K562 (cell line): ENCODE data around the gene C2CD2L. TPM values are rescaled to one million over a fixed set of nuclear protein-coding genes. Genes with fewer than 3 reads are reported as not detected.

Source experiments
- ARNT ChIP-seq, 2 experiments: fragments of 450-650 bp; IDR thresholded peaks; 2 replicates each; pipeline ENCODE4 v1.6.1; 2016; ENCODE audit warnings: mild to moderate bottlenecking in 1 of 2
- CHD2 ChIP-seq: IDR thresholded peaks from 2 replicates; pipeline ENCODE4 v1.6.1; 2011; ENCODE audit warnings: low read depth, low read length
- DMBX1 ChIP-seq: fragments of 250-450 bp; sonication (Bioruptor Pico); IDR thresholded peaks from 2 replicates; pipeline ENCODE4 v1.8.0; 2022; ENCODE audit warnings: inconsistent platforms, mild to moderate bottlenecking, moderate library complexity, borderline replicate concordance
- FOXM1 ChIP-seq, 2 experiments: fragments of 450-650 bp in 1 of 2; sonication (generic) in 1 of 2; formaldehyde crosslinking in 1 of 2; IDR thresholded peaks; 2 replicates each; pipeline versions ENCODE4 v1.6.1 to v1.9.0; 2017 to 2022; ENCODE audit warnings: low read depth in 2 of 2, mild to moderate bottlenecking in 2 of 2, missing genetic modification reagents in 1 of 2, moderate library complexity in 1 of 2
- GABPB2 ChIP-seq: fragments of 250-450 bp; sonication (Bioruptor Pico); conservative IDR thresholded peaks from 2 replicates; pipeline ENCODE4 v1.5.1; 2021; ENCODE audit warnings: mild to moderate bottlenecking
- HNRNPL ChIP-seq: fragments of 200-400 bp; formaldehyde crosslinking; IDR thresholded peaks from 2 replicates; pipeline ENCODE4 v1.6.1; 2017; ENCODE audit warnings: low read depth, mild to moderate bottlenecking, low read length
- KAT7 ChIP-seq: sonication (generic); formaldehyde crosslinking; IDR thresholded peaks from 2 replicates; pipeline ENCODE4 v1.8.0; 2022; ENCODE audit warnings: missing genetic modification reagents, mild to moderate bottlenecking, borderline replicate concordance
- MAZ ChIP-seq, 2 experiments: fragments of 450-650 bp in 1 of 2; sonication (generic) in 1 of 2; formaldehyde crosslinking; IDR thresholded peaks in 1 of 2; conservative IDR thresholded peaks in 1 of 2; 2 replicates each; pipeline versions ENCODE4 v1.4.0 to v1.5.0; 2020; ENCODE audit warnings: mild to moderate bottlenecking in 1 of 2, missing genetic modification reagents in 1 of 2
- TCF3 ChIP-seq: sonication (generic); formaldehyde crosslinking; IDR thresholded peaks from 2 replicates; pipeline ENCODE4 v1.4.0; 2020; ENCODE audit warnings: mild to moderate bottlenecking, missing genetic modification reagents
- ZBTB8A ChIP-seq: fragments of 450-650 bp; IDR thresholded peaks from 2 replicates; pipeline ENCODE4 v1.6.1; 2018; ENCODE audit warnings: mild to moderate bottlenecking, moderate library complexity; ENCODE audit not compliant: partially characterized antibody
- ZNF778 ChIP-seq: fragments of 450-650 bp; formaldehyde crosslinking; IDR thresholded peaks from 2 replicates; pipeline ENCODE4 v1.4.0; 2020; ENCODE audit warnings: mild to moderate bottlenecking, moderate library complexity
- polyA plus RNA-seq, 8 experiments: library from polyadenylated mRNA; depleted of rRNA in 4 of 8; stranded (reverse) in 5 of 8; unstranded in 3 of 8; fragments of >200 nt; fragmentation: Nextera tagmentation in 2 of 8; fragmentation: Illumina TruSeq in 1 of 8; extraction: Ambion mirVana in 2 of 8; extraction: Trizol in 1 of 8; gene quantifications; 2 replicates each; pipeline versions ENCODE4 v1.2.1 to v1.2.3, GENCODE V29; 2011 to 2014; ENCODE audit warnings: inconsistent platforms in 1 of 8, missing spikeins in 1 of 8
- total RNA-seq, 7 experiments: library from RNA; depleted of rRNA in 6 of 7; stranded (reverse); fragments of >200 nt in 6 of 7; fragmentation: Illumina TruSeq in 2 of 7; extraction: Trizol in 2 of 7; gene quantifications; 2 replicates each; pipeline versions ENCODE4 v1.2.1 to v1.2.3, GENCODE V29; 2011 to 2021; ENCODE audit warnings: low replicate concordance in 1 of 7
- TF ChIP-seq, protein P1 (sequence below): fragments of 200-800 bp; sonication (Bioruptor generic); IDR thresholded peaks from 2 replicates; pipeline ENCODE4 v1.6.1; 2016; ENCODE audit warnings: missing genetic modification characterization, missing compliant biosample characterization
- TF ChIP-seq, protein P2 (sequence below): fragments of 250-450 bp; sonication (Bioruptor Pico); IDR thresholded peaks from 2 replicates; pipeline ENCODE4 v1.5.0; 2021
- TF ChIP-seq, protein P3 (sequence below): fragments of 250-450 bp; sonication (Bioruptor Pico); IDR thresholded peaks from 2 replicates; pipeline ENCODE4 v1.5.0; 2022; ENCODE audit warnings: mild to moderate bottlenecking
- TF ChIP-seq, protein P4 (sequence below): fragments of 250-450 bp; sonication (Bioruptor Pico); IDR thresholded peaks from 2 replicates; pipeline ENCODE4 v1.8.0; 2021; ENCODE audit warnings: moderate library complexity, mild to moderate bottlenecking, inconsistent platforms
- TF ChIP-seq, protein P5 (sequence below), 2 experiments: fragments of 450-650 bp; IDR thresholded peaks; 2 replicates each; pipeline ENCODE4 v1.6.1; 2016

C2CD2L gene
- total and polyA plus RNA-seq, 9 of the 15 experiments (the other 6 are each of a cell fraction or from before 2014, with no cell fraction given), result 0.66 to 41.2 (median 14.8) TPM

DNA sequence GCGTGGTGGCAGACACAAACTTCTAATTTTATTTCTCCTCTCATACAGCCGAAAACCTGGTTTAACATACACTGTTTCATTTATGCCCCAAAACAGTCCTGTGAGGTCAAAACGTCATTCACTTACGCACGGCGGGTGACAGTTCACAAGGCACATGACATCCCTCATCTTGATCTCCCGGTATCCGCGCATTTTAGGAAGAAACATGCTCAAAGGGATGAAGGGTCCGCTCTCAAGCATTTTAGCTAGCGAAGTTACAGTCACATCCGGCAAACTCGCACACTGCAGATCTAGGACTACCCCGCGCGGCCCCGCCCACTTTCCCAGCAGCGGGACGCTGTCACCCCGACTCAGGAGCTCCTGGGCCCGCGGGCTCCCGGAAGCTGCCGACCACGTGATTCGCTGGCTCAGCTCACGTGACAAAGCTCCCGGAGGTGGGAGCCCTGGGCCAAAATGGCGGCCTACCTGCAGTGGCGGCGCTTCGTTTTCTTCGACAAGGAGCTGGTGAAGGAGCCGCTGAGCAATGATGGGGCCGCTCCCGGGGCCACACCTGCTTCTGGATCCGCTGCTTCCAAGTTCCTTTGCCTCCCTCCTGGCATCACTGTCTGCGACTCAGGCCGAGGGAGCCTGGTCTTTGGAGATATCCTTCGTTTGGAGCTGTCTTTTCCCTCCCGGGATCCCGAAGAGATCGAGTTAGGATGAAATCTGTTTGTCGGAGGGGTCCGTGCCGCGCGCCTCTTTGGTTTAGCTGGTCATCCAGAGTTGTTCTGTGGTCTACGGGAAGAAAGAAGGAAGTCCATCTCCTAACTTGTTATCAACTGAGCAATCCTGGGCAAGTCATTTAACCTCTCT is 39.5 kb upstream of the C2CD2L start, which contains the start of gene VPS11 (continued):
- TF ChIP-seq, protein P1, sequence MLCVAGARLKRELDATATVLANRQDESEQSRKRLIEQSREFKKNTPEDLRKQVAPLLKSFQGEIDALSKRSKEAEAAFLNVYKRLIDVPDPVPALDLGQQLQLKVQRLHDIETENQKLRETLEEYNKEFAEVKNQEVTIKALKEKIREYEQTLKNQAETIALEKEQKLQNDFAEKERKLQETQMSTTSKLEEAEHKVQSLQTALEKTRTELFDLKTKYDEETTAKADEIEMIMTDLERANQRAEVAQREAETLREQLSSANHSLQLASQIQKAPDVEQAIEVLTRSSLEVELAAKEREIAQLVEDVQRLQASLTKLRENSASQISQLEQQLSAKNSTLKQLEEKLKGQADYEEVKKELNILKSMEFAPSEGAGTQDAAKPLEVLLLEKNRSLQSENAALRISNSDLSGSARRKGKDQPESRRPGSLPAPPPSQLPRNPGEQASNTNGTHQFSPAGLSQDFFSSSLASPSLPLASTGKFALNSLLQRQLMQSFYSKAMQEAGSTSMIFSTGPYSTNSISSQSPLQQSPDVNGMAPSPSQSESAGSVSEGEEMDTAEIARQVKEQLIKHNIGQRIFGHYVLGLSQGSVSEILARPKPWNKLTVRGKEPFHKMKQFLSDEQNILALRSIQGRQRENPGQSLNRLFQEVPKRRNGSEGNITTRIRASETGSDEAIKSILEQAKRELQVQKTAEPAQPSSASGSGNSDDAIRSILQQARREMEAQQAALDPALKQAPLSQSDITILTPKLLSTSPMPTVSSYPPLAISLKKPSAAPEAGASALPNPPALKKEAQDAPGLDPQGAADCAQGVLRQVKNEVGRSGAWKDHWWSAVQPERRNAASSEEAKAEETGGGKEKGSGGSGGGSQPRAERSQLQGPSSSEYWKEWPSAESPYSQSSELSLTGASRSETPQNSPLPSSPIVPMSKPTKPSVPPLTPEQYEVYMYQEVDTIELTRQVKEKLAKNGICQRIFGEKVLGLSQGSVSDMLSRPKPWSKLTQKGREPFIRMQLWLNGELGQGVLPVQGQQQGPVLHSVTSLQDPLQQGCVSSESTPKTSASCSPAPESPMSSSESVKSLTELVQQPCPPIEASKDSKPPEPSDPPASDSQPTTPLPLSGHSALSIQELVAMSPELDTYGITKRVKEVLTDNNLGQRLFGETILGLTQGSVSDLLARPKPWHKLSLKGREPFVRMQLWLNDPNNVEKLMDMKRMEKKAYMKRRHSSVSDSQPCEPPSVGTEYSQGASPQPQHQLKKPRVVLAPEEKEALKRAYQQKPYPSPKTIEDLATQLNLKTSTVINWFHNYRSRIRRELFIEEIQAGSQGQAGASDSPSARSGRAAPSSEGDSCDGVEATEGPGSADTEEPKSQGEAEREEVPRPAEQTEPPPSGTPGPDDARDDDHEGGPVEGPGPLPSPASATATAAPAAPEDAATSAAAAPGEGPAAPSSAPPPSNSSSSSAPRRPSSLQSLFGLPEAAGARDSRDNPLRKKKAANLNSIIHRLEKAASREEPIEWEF (CRISPR knock-in tag), result no peak
- TF ChIP-seq MAZ (CRISPR knock-in tag; conservative IDR thresholded peaks at IDR 0.05 in 1 of 2, IDR thresholded peaks at IDR 0.05 in 1 of 2), result peak; percentile 46 to 49; a peak in 3 of 4 replicates
- TF ChIP-seq DMBX1 (CRISPR knock-in tag), result no peak
- TF ChIP-seq, protein P2, sequence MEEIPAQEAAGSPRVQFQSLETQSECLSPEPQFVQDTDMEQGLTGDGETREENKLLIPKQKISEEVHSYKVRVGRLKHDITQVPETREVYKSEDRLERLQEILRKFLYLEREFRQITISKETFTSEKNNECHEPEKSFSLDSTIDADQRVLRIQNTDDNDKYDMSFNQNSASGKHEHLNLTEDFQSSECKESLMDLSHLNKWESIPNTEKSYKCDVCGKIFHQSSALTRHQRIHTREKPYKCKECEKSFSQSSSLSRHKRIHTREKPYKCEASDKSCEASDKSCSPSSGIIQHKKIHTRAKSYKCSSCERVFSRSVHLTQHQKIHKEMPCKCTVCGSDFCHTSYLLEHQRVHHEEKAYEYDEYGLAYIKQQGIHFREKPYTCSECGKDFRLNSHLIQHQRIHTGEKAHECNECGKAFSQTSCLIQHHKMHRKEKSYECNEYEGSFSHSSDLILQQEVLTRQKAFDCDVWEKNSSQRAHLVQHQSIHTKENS (CRISPR knock-in tag), result no peak
- TF ChIP-seq ARNT (IDR thresholded peaks at IDR 0.05), result peak in 1 of 2 experiments; percentile 50; a peak in 2 of 4 replicates
- TF ChIP-seq TCF3 (CRISPR knock-in tag), result no peak
- TF ChIP-seq, protein P3, sequence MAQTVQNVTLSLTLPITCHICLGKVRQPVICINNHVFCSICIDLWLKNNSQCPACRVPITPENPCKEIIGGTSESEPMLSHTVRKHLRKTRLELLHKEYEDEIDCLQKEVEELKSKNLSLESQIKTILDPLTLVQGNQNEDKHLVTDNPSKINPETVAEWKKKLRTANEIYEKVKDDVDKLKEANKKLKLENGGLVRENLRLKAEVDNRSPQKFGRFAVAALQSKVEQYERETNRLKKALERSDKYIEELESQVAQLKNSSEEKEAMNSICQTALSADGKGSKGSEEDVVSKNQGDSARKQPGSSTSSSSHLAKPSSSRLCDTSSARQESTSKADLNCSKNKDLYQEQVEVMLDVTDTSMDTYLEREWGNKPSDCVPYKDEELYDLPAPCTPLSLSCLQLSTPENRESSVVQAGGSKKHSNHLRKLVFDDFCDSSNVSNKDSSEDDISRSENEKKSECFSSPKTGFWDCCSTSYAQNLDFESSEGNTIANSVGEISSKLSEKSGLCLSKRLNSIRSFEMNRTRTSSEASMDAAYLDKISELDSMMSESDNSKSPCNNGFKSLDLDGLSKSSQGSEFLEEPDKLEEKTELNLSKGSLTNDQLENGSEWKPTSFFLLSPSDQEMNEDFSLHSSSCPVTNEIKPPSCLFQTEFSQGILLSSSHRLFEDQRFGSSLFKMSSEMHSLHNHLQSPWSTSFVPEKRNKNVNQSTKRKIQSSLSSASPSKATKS (CRISPR knock-in tag), result no peak
- TF ChIP-seq, protein P4, sequence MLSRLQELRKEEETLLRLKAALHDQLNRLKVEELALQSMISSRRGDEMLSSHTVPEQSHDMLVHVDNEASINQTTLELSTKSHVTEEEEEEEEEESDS, result no peak
- no peak for TF ChIP-seq CHD2
- TF ChIP-seq ZBTB8A, result no peak
- no peak for TF ChIP-seq KAT7
- no peak for TF ChIP-seq ZNF778 (CRISPR knock-in tag)
- TF ChIP-seq, protein P5, sequence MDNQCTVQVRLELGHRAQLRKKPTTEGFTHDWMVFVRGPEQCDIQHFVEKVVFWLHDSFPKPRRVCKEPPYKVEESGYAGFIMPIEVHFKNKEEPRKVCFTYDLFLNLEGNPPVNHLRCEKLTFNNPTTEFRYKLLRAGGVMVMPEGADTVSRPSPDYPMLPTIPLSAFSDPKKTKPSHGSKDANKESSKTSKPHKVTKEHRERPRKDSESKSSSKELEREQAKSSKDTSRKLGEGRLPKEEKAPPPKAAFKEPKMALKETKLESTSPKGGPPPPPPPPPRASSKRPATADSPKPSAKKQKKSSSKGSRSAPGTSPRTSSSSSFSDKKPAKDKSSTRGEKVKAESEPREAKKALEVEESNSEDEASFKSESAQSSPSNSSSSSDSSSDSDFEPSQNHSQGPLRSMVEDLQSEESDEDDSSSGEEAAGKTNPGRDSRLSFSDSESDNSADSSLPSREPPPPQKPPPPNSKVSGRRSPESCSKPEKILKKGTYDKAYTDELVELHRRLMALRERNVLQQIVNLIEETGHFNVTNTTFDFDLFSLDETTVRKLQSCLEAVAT (IDR thresholded peaks at IDR 0.05), result no peak; a peak in 1 of 4 replicates
- TF ChIP-seq FOXM1 (IDR thresholded peaks at IDR 0.05; ENCODE audit: low read depth), result no peak
- TF ChIP-seq FOXM1 (CRISPR knock-in tag; IDR thresholded peaks at IDR 0.05; ENCODE audit: low read depth), result 0 out of 2 replicates have a peak, but pooled peaks have one; percentile 33
- no peak for TF ChIP-seq GABPB2
- TF ChIP-seq HNRNPL, result no peak
